GM12891 (cell line): ENCODE results near the gene CLCN1.

Experiments used
- POLR2AphosphoS5 ChIP-seq: IDR thresholded peaks from 2 replicates; pipeline ENCODE4 v1.6.1; 2011; ENCODE audit warnings: low read depth, low read length, control low read depth
- SPI1 ChIP-seq: IDR thresholded peaks from 2 replicates; pipeline ENCODE4 v1.6.1; 2011; ENCODE audit warnings: low read depth, low read length, control low read depth

DNA sequence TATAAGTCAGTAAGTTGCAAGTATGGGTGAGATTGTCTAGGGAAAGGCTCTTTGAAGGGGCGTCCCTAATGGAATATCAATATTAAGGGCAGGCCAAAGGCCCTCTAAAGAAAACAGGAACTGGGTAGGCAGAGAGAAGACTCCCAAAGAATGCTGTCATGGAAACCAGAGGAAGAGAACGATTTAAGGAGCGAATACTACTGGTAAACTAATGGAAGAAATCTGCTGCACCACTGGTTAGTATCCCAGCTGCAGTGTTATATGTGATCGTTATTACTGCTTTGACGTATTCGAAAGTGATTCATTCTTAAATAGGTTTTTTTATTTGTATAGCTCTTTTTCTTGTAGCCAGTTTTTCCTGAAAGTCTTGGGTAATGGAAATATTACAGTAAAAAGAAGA, 26.5 kb upstream of the CLCN1 start:
- TF ChIP-seq POLR2AphosphoS5 (no peak), SPI1 (peak; percentile 85)
